CD4-positive, alpha-beta T cell treated with Interleukin-10 for 1 hour (primary cell): ENCODE results near the gene FITM1.
A peak's percentile ranks its signal among the peaks of the same experiment; 100 is the strongest.

Experiments
- DNase-seq: peaks from one replicate; pipeline ENCODE4 v3.0.0-alpha.2; 2020

FITM1 gene, protein sequence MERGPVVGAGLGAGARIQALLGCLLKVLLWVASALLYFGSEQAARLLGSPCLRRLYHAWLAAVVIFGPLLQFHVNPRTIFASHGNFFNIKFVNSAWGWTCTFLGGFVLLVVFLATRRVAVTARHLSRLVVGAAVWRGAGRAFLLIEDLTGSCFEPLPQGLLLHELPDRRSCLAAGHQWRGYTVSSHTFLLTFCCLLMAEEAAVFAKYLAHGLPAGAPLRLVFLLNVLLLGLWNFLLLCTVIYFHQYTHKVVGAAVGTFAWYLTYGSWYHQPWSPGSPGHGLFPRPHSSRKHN

GRCh38 chr14:24130380-24130716, at the start of gene FITM1:
TSS of gene FITM1 (plus strand) at chr14:24130659. CDS start at chr14:24131564, 905 bp downstream.
- no peak for DNase-seq

- DNase-seq: peak; percentile 73
Measured at GRCh38 chr14:24080888-24081738, 49.3 kb upstream of the FITM1 start.

DNA sequence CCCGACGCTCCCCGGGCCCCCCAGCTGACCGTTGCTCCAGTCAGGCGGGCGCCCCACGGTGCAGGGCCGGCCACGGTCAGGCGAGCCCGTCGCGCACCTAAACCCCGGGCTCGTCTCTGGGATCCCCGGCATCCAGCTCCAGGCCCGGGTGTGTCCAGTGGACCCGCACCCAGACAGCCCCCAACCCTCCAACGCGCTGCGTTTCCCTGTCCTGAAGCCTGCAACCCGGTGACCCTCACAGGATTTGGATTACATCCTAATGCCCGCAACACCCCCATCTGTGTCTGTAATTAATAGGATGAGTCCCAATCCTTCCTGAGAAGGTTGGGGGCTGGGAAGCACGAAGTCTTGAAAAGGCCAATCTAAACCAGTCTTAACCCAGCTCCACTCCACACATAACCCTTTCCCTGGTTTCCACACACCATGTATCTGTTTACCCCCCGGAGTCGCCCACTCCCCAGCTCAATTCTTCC, 48.7 kb upstream of the FITM1 start:
- DNase-seq: no peak

DNA sequence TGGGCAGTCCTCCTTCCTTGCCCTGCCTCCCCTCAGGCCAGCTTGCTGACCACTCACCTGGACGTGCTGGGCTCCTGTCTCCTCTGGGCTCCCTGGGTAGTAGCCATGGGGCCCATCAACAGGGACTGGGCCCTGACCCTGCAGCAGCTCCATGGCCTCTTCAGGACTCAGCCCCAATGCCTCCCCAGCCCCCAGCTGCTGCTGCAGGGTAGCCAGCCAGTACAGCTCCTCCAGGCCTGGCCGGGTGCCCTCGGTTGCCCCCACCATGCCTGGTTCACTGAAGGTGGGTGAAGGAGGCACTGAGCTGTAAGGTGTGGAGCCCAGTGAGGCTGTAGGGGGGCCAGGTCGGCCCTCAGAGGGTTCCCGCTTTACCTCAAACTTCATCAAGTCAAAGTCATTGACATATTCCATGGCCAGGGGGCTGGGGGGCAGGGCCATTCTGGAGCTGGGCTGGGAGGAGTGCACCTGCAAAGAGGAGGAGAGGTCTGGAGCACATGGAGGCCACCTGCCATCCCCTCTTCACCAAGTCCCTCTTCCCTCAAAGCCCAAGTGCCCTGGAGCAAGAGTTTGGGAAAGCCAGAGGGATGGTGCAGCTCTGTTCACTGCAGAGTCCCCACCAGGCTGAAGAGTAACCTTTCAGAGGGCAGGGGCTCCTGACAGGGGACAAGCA, 47.9 kb upstream of the FITM1 start:
- no peak for DNase-seq

- no peak for DNase-seq
Measured at GRCh38 chr14:24083462-24083861, 47.0 kb upstream of the FITM1 start.

DNA sequence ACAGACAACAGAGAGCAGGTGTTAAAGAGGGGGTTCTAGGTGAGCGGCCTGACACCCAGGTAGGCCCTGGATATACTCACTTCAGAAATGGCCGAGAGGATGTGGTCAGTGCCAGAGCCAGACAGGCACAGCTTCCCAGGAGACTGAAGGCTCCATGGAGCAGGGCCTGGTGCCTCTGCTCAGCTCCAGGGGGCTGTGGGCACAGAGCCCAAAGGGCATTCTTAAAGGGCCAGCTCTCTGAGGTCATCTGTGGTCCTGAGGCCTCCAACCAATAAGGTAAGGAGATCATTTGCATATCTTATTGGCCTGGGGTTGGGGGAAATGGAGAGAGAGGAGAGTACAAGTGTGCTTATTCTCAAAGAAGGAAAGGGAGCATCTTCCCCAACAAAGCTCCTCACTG, 46.0 kb upstream of the FITM1 start:
- DNase-seq: no peak

DNA sequence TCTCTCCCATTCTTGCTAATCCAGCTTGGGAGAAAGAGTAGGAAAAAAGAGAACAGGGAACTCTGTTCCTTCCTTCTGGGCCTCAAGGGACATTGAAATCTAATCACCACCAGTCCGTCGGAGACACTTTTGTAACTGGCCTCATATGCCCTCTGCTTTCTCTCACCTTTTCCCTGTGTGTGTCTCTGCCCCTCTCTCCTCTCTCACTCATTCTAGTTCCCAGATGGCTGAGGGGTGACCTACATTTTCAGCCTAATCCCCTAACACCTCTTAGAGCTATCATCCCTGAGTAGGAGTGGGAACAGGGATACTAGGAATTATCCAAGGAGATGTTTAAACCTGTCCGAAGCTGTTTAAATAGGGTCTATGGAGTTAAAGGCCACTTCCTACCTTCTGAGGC, 45.2 kb upstream of the FITM1 start:
- DNase-seq: no peak

- DNase-seq: no peak
Measured at GRCh38 chr14:24086193-24086955, 44.1 kb upstream of the FITM1 start.

- DNase-seq: no peak
Measured at GRCh38 chr14:24087004-24087403, 43.5 kb upstream of the FITM1 start.

DNA sequence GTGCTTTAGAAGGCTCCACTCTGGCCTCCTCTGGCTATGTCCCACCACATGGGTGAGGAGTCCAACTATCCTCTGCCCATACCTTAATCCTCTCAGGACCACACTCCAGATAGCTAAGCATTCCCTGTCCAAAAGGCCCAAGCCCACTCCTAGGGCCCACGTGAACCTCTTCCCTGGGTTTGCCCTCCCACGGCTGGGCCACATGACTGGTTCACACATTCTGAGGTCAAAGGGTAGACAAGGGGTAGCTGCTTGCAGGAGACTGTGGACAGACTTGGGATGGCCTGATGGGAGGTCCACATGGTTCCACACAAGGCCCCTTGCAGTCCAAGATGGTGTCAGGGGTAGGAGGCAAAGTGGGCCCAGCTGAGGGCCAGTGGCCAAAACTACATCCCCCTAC, 42.4 kb upstream of the FITM1 start:
- DNase-seq: no peak

DNA sequence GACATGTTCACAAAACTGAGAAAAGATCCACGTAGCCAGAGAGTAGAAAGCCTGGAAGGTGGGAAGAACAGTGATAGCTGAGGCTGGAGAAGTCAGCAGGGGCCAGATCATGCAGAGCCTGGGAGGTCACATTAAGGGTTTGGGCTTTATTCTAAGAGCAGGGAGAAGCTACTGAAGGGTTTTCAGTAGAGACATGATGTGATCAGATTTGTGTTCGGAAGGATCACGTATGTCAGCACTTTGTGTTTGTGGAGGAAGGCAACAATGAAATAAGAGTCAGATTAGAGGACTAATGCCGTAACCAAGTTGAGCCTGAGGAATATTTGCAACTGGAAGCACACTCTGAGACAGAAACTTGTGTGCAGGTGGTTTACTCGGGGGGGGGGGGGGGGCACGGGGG, 40.6 kb upstream of the FITM1 start:
- no peak for DNase-seq

- DNase-seq: no peak
Measured at GRCh38 chr14:24092110-24092504, 38.4 kb upstream of the FITM1 start.

- no peak for DNase-seq
Measured at GRCh38 chr14:24092505-24093206, 37.8 kb upstream of the FITM1 start.

- no peak for DNase-seq
Measured at GRCh38 chr14:24093207-24093900, 37.1 kb upstream of the FITM1 start.

GRCh38 chr14:24093901-24094840, 36.3 kb upstream of the FITM1 start, which contains the start of gene PCK2:
TSS of gene PCK2 (plus strand) at chr14:24094311. CDS start at chr14:24094406, 95 bp downstream.
- DNase-seq: peak; percentile 73

- no peak for DNase-seq
Measured at GRCh38 chr14:24094841-24095270, 35.6 kb upstream of the FITM1 start.

GRCh38 chr14:24095271-24096068, 35.0 kb upstream of the FITM1 start:
- peak; percentile 43 for DNase-seq

GRCh38 chr14:24096545-24097181, 33.8 kb upstream of the FITM1 start:
- DNase-seq: no peak
